ENCODE results near the gene COL27A1.

Gene COL27A1

GRCh38 chr9:114180696-114181606 is 25.6 kb downstream of the COL27A1 start:
- Histone ChIP-seq H3K4me2 (peak overlapping the region in 9 of 11 experiments; percentile 10 to 98 (median 93); a peak in 17 of 22 replicates), H3K9ac (peak overlapping the region in 4 of 11 experiments; percentile 29 to 62 (median 50); a peak in 8 of 22 replicates), H3K9me3 (replicated peaks in 1 of 11) (no peaks in the 10 kb centered on the region), H4K20me1 (peaks cover 0 to 96% (median 48%) of the 10 kb centered on the region in 11 experiments; a peak in 17 of 22 replicates), H3K27ac (peak overlapping the region in 4 of 11 experiments; percentile 70 to 81 (median 74); a peak in 8 of 22 replicates), H3K27me3 (no peaks in the 10 kb centered on the region), H3K4me3 (peak overlapping the region in 1 of 10 experiments; percentile 21; a peak in 1 of 20 replicates), H3K4me1 (peaks cover 33 to 62% (median 56%) of the 10 kb centered on the region in 10 experiments), H3K36me3 (peaks cover 27 to 66% (median 54%) of the 10 kb centered on the region in 11 experiments; a peak in 21 of 22 replicates)
- no peak for TF ChIP-seq Cebpa-rat (IDR thresholded peaks at IDR 0.05)

GRCh38 chr9:114181607-114182409 is 26.5 kb downstream of the COL27A1 start:
- Histone ChIP-seq H3K9me3 (replicated peaks in 1 of 11) (peaks cover 0 to 4% (median 0%) of the 10 kb centered on the region in 11 experiments; a peak in 5 of 22 replicates), H3K27ac (peak overlapping the region in 3 of 11 experiments; percentile 70 to 81 (median 76); a peak in 4 of 22 replicates), H3K36me3 (peaks cover 30 to 75% (median 62%) of the 10 kb centered on the region in 11 experiments; a peak in 21 of 22 replicates), H3K4me1 (peaks cover 25 to 53% (median 48%) of the 10 kb centered on the region in 10 experiments), H3K27me3 (no peaks in the 10 kb centered on the region), H3K4me2 (peak overlapping the region in 6 of 11 experiments; percentile 90 to 98 (median 93); a peak in 8 of 22 replicates), H4K20me1 (peaks cover 0 to 96% (median 51%) of the 10 kb centered on the region in 11 experiments; a peak in 17 of 22 replicates), H3K4me3 (no peak overlapping the region), H3K9ac (peak overlapping the region in 1 of 11 experiments; percentile 62; a peak in 1 of 22 replicates)
- no peak for TF ChIP-seq Cebpa-rat (IDR thresholded peaks at IDR 0.05)

GRCh38 chr9:114183006-114183405 is 27.7 kb downstream of the COL27A1 start:
- Histone ChIP-seq H3K4me3 (no peak overlapping the region), H3K9me3 (replicated peaks in 1 of 11) (peaks cover 0 to 15% (median 3%) of the 10 kb centered on the region in 11 experiments; a peak in 13 of 22 replicates), H3K4me2 (no peak overlapping the region), H3K27ac (no peak overlapping the region; a peak in 1 of 22 replicates), H3K27me3 (no peaks in the 10 kb centered on the region), H3K9ac (no peak overlapping the region), H3K36me3 (peaks cover 39 to 87% (median 74%) of the 10 kb centered on the region in 11 experiments; a peak in 21 of 22 replicates), H3K4me1 (peaks cover 13 to 41% (median 36%) of the 10 kb centered on the region in 10 experiments), H4K20me1 (peaks cover 0 to 85% (median 41%) of the 10 kb centered on the region in 11 experiments; a peak in 17 of 22 replicates)
- no peak for TF ChIP-seq Cebpa-rat (IDR thresholded peaks at IDR 0.05)

GRCh38 chr9:114184071-114184470 is 28.7 kb downstream of the COL27A1 start:
- H3K36me3 ChIP-seq = peaks cover 50 to 97% (median 82%) of the 10 kb centered on the region in 11 experiments
- peaks cover 0 to 74% (median 30%) of the 10 kb centered on the region in 11 experiments; a peak in 14 of 22 replicates for H4K20me1 ChIP-seq
- H3K4me3 ChIP-seq = no peak overlapping the region
- H3K4me2 ChIP-seq = no peak overlapping the region
- peaks cover 0 to 26% (median 13%) of the 10 kb centered on the region in 11 experiments; a peak in 16 of 22 replicates for H3K9me3 ChIP-seq (replicated peaks in 1 of 11)
- TF ChIP-seq Cebpa-rat (IDR thresholded peaks at IDR 0.05) = no peak
- no peaks in the 10 kb centered on the region for H3K27me3 ChIP-seq
- no peak overlapping the region for H3K9ac ChIP-seq
- no peak overlapping the region for H3K27ac ChIP-seq
- H3K4me1 ChIP-seq = peaks cover 2 to 31% (median 25%) of the 10 kb centered on the region in 10 experiments

- Histone ChIP-seq H3K27me3 (no peaks in the 10 kb centered on the region), H3K27ac (no peak overlapping the region), H3K36me3 (peaks cover 53 to 98% (median 89%) of the 10 kb centered on the region in 11 experiments), H4K20me1 (peaks cover 0 to 69% (median 26%) of the 10 kb centered on the region in 11 experiments; a peak in 14 of 22 replicates), H3K4me1 (peaks cover 0 to 23% (median 17%) of the 10 kb centered on the region in 10 experiments; a peak in 16 of 20 replicates), H3K4me3 (no peak overlapping the region), H3K9ac (no peak overlapping the region), H3K4me2 (no peak overlapping the region), H3K9me3 (replicated peaks in 1 of 11) (peaks cover 2 to 34% (median 21%) of the 10 kb centered on the region in 11 experiments)
- TF ChIP-seq Cebpa-rat (IDR thresholded peaks at IDR 0.05) = no peak
Observed at GRCh38 chr9:114184866-114185265, 29.5 kb downstream of the COL27A1 start.

GRCh38 chr9:114185570-114186490 is 30.5 kb downstream of the COL27A1 start:
- Histone ChIP-seq H3K27ac (no peak overlapping the region), H3K9ac (no peak overlapping the region), H3K4me3 (no peak overlapping the region), H3K9me3 (replicated peaks in 1 of 11) (peaks cover 10 to 43% (median 30%) of the 10 kb centered on the region in 11 experiments), H3K27me3 (no peaks in the 10 kb centered on the region), H4K20me1 (peaks cover 0 to 60% (median 18%) of the 10 kb centered on the region in 11 experiments; a peak in 14 of 22 replicates), H3K4me1 (peaks cover 0 to 13% (median 7%) of the 10 kb centered on the region in 10 experiments; a peak in 14 of 20 replicates), H3K36me3 (peaks cover 62 to 98% (median 90%) of the 10 kb centered on the region in 11 experiments), H3K4me2 (no peak overlapping the region)
- no peak for TF ChIP-seq Cebpa-rat (IDR thresholded peaks at IDR 0.05)

- no peak overlapping the region for H3K4me2 ChIP-seq
- H3K36me3 ChIP-seq = peaks cover 69 to 100% (median 91%) of the 10 kb centered on the region in 11 experiments
Observed at GRCh38 chr9:114186605-114187289, 31.4 kb downstream of the COL27A1 start.

More at GRCh38 chr9:114186605-114187289, 31.4 kb downstream of the COL27A1 start:
- Histone ChIP-seq H3K27me3 (no peaks in the 10 kb centered on the region), H3K4me3 (no peak overlapping the region), H3K27ac (no peak overlapping the region), H3K9me3 (replicated peaks in 1 of 11) (peaks cover 10 to 45% (median 30%) of the 10 kb centered on the region in 11 experiments), H4K20me1 (peaks cover 0 to 51% (median 18%) of the 10 kb centered on the region in 11 experiments; a peak in 11 of 22 replicates), H3K4me1 (peaks cover 0 to 4% (median 0%) of the 10 kb centered on the region in 10 experiments; a peak in 7 of 20 replicates), H3K9ac (no peak overlapping the region)
- no peak for TF ChIP-seq Cebpa-rat (IDR thresholded peaks at IDR 0.05)

Measured in BLaER1 treated with 17β-estradiol and CSF1 and Interleukin-3, amounts not matched to agents 10 nM and 100 nM (cell line).